ENCODE data around the gene ADAMTS2. TPM values are rescaled to one million over a fixed set of nuclear protein-coding genes. Genes with fewer than 3 reads are reported as not detected.

Gene ADAMTS2
- total and polyA plus RNA-seq, 2 experiments from 2014 or later = 1.6 to 8.1 TPM

GRCh38 chr5:179373101-179373934 is 28.1 kb upstream of the ADAMTS2 start:
- H3K27me3 Mint-ChIP-seq (ENCODE audit: insufficient read depth, low read depth, poor library complexity) = peaks cover 9% of the 10 kb centered on the region
- H2AFZ ChIP-seq = peak overlapping the region; percentile 63; the same call in 1 of the 2 replicates
- TF ChIP-seq CREB1 (CRISPR knock-in tag; IDR thresholded peaks at IDR 0.05; ENCODE audit: low read depth) (no peak), CTCF (conservative IDR thresholded peaks at IDR 0.05; ENCODE audit: low read depth in 2 of 2) (no peak), JUNB (IDR thresholded peaks at IDR 0.05; ENCODE audit: unreplicated experiment) (no peak), ZNF462 (CRISPR knock-in tag; IDR thresholded peaks at IDR 0.05) (no peak), ZNF114 (CRISPR knock-in tag; IDR thresholded peaks at IDR 0.05) (no peak)

More at GRCh38 chr5:179373101-179373934, 28.1 kb upstream of the ADAMTS2 start:
- H3K4me1 Mint-ChIP-seq = no peaks in the 10 kb centered on the region; the same call in 2 of the 3 replicates
- peaks cover 18% of the 10 kb centered on the region for H3K9me3 Mint-ChIP-seq
- Histone ChIP-seq H3K4me1 (ENCODE audit: insufficient read depth) (no peaks in the 10 kb centered on the region), H3K9me2 (ENCODE audit: insufficient read depth) (no peaks in the 10 kb centered on the region), H3F3A (replicated peaks; ENCODE audit: low read depth) (no peaks in the 10 kb centered on the region), H3K4me3 (no peak overlapping the region), H3K79me2 (replicated peaks; ENCODE audit: insufficient read depth) (no peaks in the 10 kb centered on the region), H3K36me3 (ENCODE audit: insufficient read depth) (no peaks in the 10 kb centered on the region), H3K4me2 (no peak overlapping the region), H3K27me3 (ENCODE audit: insufficient read depth) (no peaks in the 10 kb centered on the region), H4K20me1 (replicated peaks; ENCODE audit: insufficient read depth) (no peaks in the 10 kb centered on the region), H3K27ac (ENCODE audit: low read depth) (no peak overlapping the region)
- DNase-seq (ENCODE audit: low spot score) (peak; percentile 64), ATAC-seq (peak; percentile 83)
- H3K36me3 Mint-ChIP-seq (ENCODE audit: low read depth) = no peaks in the 10 kb centered on the region
- no peak overlapping the region for H3K27ac Mint-ChIP-seq
- no peak overlapping the region for H3K4me3 Mint-ChIP-seq

Measured in GM23338 (cell line).